Measurements from ENCODE around the gene DAAM2.

DAAM2 gene

DNA sequence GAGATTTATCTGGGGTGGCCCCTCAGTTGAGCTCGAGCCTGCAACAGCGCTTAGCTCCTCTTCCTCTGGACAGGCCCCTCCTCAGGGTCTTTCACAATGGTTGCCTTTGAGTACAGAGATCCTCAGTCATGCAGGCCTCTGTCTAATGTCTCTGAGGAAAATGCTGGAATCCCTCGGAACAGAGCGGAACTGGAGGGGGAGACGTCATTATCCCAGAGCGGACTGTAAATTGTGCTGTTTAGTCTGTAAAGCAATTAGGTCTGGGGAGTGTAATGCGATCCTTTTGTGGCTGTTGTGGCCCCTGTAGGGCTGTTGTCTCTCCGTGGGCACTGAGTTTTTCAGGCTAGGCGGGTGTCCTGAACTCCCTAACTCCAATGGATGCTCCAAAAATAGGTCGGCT lies 15.0 kb upstream of the DAAM2 start:
- no peak for TF ChIP-seq BHLHE40 (IDR thresholded peaks at IDR 0.05; ENCODE audit: borderline replicate concordance)
- no peak for TF ChIP-seq CTBP1 (IDR thresholded peaks at IDR 0.05; ENCODE audit: borderline replicate concordance)
- TF ChIP-seq ARNT (IDR thresholded peaks at IDR 0.05): no peak
- TF ChIP-seq, protein P1, sequence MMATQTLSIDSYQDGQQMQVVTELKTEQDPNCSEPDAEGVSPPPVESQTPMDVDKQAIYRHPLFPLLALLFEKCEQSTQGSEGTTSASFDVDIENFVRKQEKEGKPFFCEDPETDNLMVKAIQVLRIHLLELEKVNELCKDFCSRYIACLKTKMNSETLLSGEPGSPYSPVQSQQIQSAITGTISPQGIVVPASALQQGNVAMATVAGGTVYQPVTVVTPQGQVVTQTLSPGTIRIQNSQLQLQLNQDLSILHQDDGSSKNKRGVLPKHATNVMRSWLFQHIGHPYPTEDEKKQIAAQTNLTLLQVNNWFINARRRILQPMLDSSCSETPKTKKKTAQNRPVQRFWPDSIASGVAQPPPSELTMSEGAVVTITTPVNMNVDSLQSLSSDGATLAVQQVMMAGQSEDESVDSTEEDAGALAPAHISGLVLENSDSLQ (IDR thresholded peaks at IDR 0.05): no peak
- TF ChIP-seq SP1 (IDR thresholded peaks at IDR 0.05): no peak
- DNase-seq (ENCODE audit: extremely low spot score): no peak
- POLR2A ChIA-PET: no interaction called here
- CTCF ChIA-PET: no interaction called here

DNA sequence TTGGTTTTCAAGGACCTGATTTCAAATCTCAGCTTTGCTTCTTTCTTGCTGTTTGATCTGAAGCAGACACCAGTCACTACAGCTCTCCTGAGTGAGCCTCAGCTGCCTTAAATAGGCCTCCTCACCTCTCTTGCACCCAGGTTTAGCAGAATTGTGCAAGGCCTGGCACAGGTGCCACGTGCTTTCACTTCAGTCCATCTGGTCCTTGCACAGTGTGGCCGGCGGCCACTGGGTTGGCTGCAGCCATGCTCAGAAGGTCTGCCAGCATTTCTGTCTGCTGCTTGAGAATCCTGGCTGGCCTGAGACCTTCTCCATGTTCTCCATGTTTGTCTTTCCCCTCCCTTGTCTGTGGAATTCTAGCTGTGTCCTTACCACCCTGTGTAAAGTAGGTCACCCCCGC lies 14.5 kb upstream of the DAAM2 start:
- ChIA-PET POLR2A (no interaction called here), CTCF (no interaction called here)
- DNase-seq (ENCODE audit: extremely low spot score): no peak
- TF ChIP-seq ZNF384 (IDR thresholded peaks at IDR 0.05) (no peak), BHLHE40 (IDR thresholded peaks at IDR 0.05; ENCODE audit: borderline replicate concordance) (no peak), ELF4 (IDR thresholded peaks at IDR 0.05) (no peak), NFRKB (IDR thresholded peaks at IDR 0.05) (no peak), FOXK2 (IDR thresholded peaks at IDR 0.05) (no peak), ARNT (IDR thresholded peaks at IDR 0.05) (no peak), FOXM1 (IDR thresholded peaks at IDR 0.05; ENCODE audit: borderline replicate concordance) (no peak)
- TF ChIP-seq, protein P1 (IDR thresholded peaks at IDR 0.05): no peak

DNA sequence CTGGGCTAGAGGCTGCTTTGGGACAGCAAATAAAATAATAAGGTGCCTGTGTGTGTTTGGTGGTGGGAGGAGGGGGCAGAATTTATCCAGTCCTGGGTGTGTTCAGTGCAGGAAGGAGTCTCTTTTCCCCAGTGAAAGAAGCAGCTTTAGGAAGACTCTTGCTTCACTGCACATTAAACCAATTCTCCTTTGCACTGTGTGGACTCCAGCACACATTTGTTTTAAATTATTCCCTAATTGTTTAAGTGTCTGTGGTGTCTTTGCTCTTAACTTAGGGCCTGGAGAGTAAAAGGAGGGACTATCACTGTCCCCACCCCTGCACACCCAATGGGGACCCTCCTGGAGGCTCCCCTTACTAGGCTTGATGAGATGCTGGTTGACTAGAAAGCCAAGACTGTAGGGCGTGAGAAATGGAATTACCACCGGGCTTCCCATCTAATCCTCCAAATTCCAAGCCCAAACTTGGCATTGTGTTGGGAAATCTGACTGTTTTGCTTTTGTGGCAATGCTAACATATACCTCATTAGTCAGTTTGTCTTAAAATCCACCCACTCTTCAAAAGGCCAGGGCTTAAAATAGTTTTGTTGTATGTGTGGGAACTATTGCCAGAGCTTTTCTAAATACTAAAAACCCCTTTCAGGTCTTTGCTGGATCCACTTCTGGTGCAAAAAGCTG lies 13.5 kb upstream of the DAAM2 start:
- POLR2A ChIA-PET: no interaction called here
- TF ChIP-seq FOXK2 (IDR thresholded peaks at IDR 0.05) (no peak), TARDBP (IDR thresholded peaks at IDR 0.05) (no peak), ARNT (IDR thresholded peaks at IDR 0.05) (no peak), LEF1 (IDR thresholded peaks at IDR 0.05; ENCODE audit: borderline replicate concordance) (no peak), FOXM1 (IDR thresholded peaks at IDR 0.05; ENCODE audit: borderline replicate concordance) (no peak), SUZ12 (IDR thresholded peaks at IDR 0.05) (no peak), ELF4 (IDR thresholded peaks at IDR 0.05) (no peak), CTBP1 (IDR thresholded peaks at IDR 0.05; ENCODE audit: borderline replicate concordance) (no peak), NFRKB (IDR thresholded peaks at IDR 0.05) (no peak), HDGF (IDR thresholded peaks at IDR 0.05; ENCODE audit: borderline replicate concordance) (no peak), ZNF384 (IDR thresholded peaks at IDR 0.05) (no peak), FOXA1 (IDR thresholded peaks at IDR 0.05) (no peak), SP1 (IDR thresholded peaks at IDR 0.05) (no peak)
- TF ChIP-seq, protein P1 (IDR thresholded peaks at IDR 0.05): no peak

DNA sequence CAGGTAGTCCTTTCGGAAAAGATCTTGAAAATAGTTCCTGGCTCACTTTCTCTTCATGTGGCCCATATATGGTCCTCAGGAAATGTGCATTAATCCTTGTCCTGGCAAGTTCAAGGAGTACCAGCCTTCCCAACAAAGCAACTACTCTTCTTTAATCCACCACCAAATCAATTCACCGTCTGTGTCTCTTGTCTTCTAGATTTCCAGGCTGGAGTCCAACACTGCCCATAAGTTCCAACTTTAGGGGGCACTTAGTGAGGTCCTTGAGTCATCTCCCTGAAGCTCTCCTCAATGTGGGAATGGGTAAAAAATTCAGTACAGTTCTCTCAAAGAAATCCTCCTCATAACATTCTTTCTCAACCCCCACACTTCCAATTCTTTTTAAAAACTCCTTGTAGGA lies 6.9 kb upstream of the DAAM2 start:
- POLR2A ChIA-PET: no interaction called here
- no peak for TF ChIP-seq SP1 (IDR thresholded peaks at IDR 0.05)
- TF ChIP-seq HDGF (IDR thresholded peaks at IDR 0.05; ENCODE audit: borderline replicate concordance): no peak
- TF ChIP-seq, protein P1 (IDR thresholded peaks at IDR 0.05): no peak
- no peak for TF ChIP-seq FOXK2 (IDR thresholded peaks at IDR 0.05)
- TF ChIP-seq TARDBP (IDR thresholded peaks at IDR 0.05): no peak
- TF ChIP-seq ZNF384 (IDR thresholded peaks at IDR 0.05): no peak
- no peak for TF ChIP-seq SUZ12 (IDR thresholded peaks at IDR 0.05)
- TF ChIP-seq ARNT (IDR thresholded peaks at IDR 0.05): no peak
- no peak for TF ChIP-seq BHLHE40 (IDR thresholded peaks at IDR 0.05; ENCODE audit: borderline replicate concordance)
- TF ChIP-seq L3MBTL2 (conservative IDR thresholded peaks at IDR 0.05): no peak
- no peak for TF ChIP-seq LEF1 (IDR thresholded peaks at IDR 0.05; ENCODE audit: borderline replicate concordance)
- TF ChIP-seq FOXA1 (IDR thresholded peaks at IDR 0.05): no peak
- no peak for TF ChIP-seq ELF4 (IDR thresholded peaks at IDR 0.05)
- TF ChIP-seq CTBP1 (IDR thresholded peaks at IDR 0.05; ENCODE audit: borderline replicate concordance): no peak
- CTCF ChIA-PET: interaction anchor here (0.7 kb wide), 1 partner anchor 445 kb away, joined by 4 read pairs; no protein-coding TSS in a partner anchor
- DNase-seq (ENCODE audit: extremely low spot score): no peak

More for the DNA sequence above, 13.5 kb upstream of the DAAM2 start:
- no peak for DNase-seq (ENCODE audit: extremely low spot score)
- CTCF ChIA-PET: no interaction called here

DNA sequence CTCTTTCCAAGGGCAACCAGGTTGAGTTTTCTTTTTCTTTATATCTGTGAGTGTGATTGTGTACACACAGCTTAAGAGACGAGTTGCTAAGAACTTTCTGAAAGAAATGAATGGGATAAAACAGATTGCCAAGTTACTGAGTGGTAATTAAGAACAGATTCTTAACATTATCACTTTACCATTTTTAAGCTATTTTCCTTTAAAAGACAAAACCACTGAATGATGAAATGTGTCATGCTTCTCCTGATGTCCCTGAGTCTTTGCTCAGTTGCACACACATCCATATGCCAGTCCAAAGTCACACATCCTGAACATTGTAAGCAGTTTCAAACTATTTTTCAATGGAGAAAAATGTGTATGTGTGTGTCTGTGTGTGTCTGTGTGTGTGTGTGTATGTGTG lies 5.5 kb upstream of the DAAM2 start:
- DNase-seq (ENCODE audit: extremely low spot score): no peak
- TF ChIP-seq, protein P1 (IDR thresholded peaks at IDR 0.05): no peak
- no peak for TF ChIP-seq TARDBP (IDR thresholded peaks at IDR 0.05)
- TF ChIP-seq SUZ12 (IDR thresholded peaks at IDR 0.05): no peak
- no peak for TF ChIP-seq BHLHE40 (IDR thresholded peaks at IDR 0.05; ENCODE audit: borderline replicate concordance)
- no peak for TF ChIP-seq FOXK2 (IDR thresholded peaks at IDR 0.05)
- TF ChIP-seq LEF1 (IDR thresholded peaks at IDR 0.05; ENCODE audit: borderline replicate concordance): no peak
- no peak for TF ChIP-seq HDGF (IDR thresholded peaks at IDR 0.05; ENCODE audit: borderline replicate concordance)
- TF ChIP-seq FOXA1 (IDR thresholded peaks at IDR 0.05): no peak
- no peak for TF ChIP-seq NFRKB (IDR thresholded peaks at IDR 0.05)
- TF ChIP-seq ARNT (IDR thresholded peaks at IDR 0.05): no peak
- no peak for TF ChIP-seq ZNF384 (IDR thresholded peaks at IDR 0.05)
- no peak for TF ChIP-seq L3MBTL2 (conservative IDR thresholded peaks at IDR 0.05)
- TF ChIP-seq FOXM1 (IDR thresholded peaks at IDR 0.05; ENCODE audit: borderline replicate concordance): no peak
- TF ChIP-seq SP1 (IDR thresholded peaks at IDR 0.05): no peak
- TF ChIP-seq ELF4 (IDR thresholded peaks at IDR 0.05): no peak
- TF ChIP-seq CTBP1 (IDR thresholded peaks at IDR 0.05; ENCODE audit: borderline replicate concordance): no peak
- CTCF ChIA-PET: no interaction called here
- POLR2A ChIA-PET: no interaction called here
